Measurements from ENCODE around the gene DCC. TPM values are rescaled to one million over a fixed set of nuclear protein-coding genes. Genes with fewer than 3 reads are reported as not detected.
A peak's percentile ranks its signal among the peaks of the same experiment; 100 is the strongest.

Gene DCC
- total RNA-seq, 6 donors from 2014 or later, result 0.33 to 3.5 (median 1.0) TPM

DNA sequence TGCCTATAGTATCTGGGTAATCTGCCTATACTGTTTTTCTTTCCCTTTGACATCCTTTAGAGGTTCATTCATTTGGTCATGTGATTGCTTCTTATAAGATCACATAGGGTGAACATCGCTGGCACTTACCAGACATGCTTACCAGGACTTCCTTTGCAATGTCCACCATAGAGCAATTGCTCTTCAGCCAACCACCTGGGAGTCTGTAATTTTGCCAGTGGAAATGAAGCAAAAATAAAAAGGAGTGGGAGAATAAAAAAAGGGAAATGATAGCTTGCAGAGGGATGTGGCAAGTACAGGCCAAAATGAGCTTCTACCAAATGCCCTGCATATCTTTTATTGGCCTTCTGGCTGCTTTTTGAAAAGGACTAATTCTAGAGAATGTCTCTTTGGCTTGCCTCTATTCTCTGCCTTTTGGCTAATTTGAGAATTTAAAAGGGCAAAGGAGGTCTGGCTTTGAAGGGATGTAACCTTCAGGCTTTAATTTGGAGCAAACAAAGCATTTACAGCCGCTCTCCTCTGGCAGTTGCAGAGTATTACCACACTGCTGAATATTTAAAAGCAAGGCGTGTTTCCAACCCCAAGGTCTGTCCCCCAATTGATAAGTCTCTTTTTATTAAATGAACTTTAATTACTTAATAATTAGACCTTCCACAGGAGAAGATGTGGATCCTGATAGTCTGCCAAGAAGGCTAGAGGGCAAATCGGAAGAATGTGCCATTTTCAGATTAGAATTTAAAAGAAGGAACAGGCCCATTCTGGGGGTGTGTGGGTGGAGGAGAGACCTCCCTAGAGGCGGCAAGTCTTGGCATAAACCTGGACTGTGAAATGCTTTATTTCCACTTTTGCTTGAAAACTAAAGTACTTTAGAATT, 557.9 kb downstream of the DCC start:
- 74 to 78% methylated on average over 5 of the region's 5 CpGs for WGBS, 2 donors
- H3K4me3 ChIP-seq, result no peak overlapping the region
- H3K4me1 ChIP-seq, result no peaks in the 10 kb centered on the region
- ATAC-seq (ENCODE audit: low FRiP score in 2 of 2) (no peak), DNase-seq (no peak)
- TF ChIP-seq, protein P1, sequence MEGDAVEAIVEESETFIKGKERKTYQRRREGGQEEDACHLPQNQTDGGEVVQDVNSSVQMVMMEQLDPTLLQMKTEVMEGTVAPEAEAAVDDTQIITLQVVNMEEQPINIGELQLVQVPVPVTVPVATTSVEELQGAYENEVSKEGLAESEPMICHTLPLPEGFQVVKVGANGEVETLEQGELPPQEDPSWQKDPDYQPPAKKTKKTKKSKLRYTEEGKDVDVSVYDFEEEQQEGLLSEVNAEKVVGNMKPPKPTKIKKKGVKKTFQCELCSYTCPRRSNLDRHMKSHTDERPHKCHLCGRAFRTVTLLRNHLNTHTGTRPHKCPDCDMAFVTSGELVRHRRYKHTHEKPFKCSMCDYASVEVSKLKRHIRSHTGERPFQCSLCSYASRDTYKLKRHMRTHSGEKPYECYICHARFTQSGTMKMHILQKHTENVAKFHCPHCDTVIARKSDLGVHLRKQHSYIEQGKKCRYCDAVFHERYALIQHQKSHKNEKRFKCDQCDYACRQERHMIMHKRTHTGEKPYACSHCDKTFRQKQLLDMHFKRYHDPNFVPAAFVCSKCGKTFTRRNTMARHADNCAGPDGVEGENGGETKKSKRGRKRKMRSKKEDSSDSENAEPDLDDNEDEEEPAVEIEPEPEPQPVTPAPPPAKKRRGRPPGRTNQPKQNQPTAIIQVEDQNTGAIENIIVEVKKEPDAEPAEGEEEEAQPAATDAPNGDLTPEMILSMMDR (IDR thresholded peaks at IDR 0.05), result no peak
- TF ChIP-seq POLR2A (IDR thresholded peaks at IDR 0.05), result no peak
- TF ChIP-seq EP300 (IDR thresholded peaks at IDR 0.05), result no peak
- no peak for TF ChIP-seq POLR2AphosphoS5 (IDR thresholded peaks at IDR 0.05)
- H3K27ac ChIP-seq, result no peak overlapping the region
- H3K27me3 ChIP-seq, result no peaks in the 10 kb centered on the region
- H3K9me3 ChIP-seq, result no peaks in the 10 kb centered on the region
- no peaks in the 10 kb centered on the region for H3K36me3 ChIP-seq

DNA sequence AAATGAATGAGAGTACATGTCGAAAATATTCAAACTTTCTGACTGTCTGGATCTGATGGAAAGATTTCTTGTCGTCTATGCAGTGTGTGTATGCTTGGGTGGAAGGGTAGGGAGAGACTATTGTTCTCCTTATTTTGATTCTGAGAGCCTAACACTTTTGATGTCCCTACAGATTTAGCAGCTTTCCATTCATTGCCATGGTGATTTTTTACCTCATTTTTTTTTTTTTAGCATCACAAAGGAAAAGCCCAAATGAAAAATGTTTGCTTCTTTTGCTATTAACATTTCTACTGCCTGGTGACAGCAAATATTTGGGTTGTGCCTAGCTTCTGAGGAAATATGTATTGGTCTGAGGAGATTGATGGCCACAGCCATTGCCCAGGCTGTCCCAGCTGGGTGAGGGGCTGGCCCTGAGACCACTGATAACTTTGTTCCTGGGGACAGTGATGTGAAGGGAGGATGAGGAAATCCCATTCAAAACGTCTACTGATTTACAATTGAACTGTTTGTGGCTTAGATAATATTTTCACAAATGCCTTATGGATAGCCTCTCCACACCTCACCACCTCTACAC, 558.6 kb downstream of the DCC start:
- Histone ChIP-seq H3K36me3 (no peaks in the 10 kb centered on the region), H3K27me3 (no peaks in the 10 kb centered on the region), H3K4me3 (no peak overlapping the region), H3K4me1 (no peaks in the 10 kb centered on the region), H3K9me3 (no peaks in the 10 kb centered on the region), H3K27ac (no peak overlapping the region)
- ATAC-seq (ENCODE audit: low FRiP score in 2 of 2) (no peak), DNase-seq (no peak)
- WGBS, 2 donors, result 34 to 61% methylated on average over 3 of the region's 3 CpGs
- TF ChIP-seq, protein P1 (IDR thresholded peaks at IDR 0.05), result no peak
- TF ChIP-seq EP300 (IDR thresholded peaks at IDR 0.05), result no peak
- TF ChIP-seq POLR2A (IDR thresholded peaks at IDR 0.05), result no peak
- no peak for TF ChIP-seq POLR2AphosphoS5 (IDR thresholded peaks at IDR 0.05)

DNA sequence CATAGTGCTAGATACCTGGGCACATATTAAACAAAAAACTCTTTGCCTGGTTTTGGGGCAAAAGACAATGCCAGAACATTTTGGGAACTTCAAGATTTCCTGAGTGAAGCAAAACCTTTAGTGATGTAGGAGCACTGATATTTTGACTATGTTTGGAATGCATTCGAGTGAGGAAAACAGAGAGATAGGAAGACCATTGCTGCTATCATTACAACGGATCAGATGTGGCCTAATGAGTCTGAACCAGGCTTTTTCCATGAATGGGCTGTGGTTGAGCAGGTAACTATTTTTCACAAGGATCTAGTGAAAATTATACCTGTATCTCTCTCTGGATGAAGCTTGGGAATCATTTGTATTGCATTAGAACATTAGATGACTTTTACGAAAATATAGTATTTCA, 562.2 kb downstream of the DCC start:
- no peak overlapping the region for H3K4me3 ChIP-seq
- ATAC-seq (ENCODE audit: low FRiP score in 2 of 2) (no peak), DNase-seq (no peak)
- H3K36me3 ChIP-seq, result no peaks in the 10 kb centered on the region
- no peaks in the 10 kb centered on the region for H3K9me3 ChIP-seq
- no peaks in the 10 kb centered on the region for H3K4me1 ChIP-seq
- 72% methylated on average over 3 of the region's 3 CpGs for WGBS, 2 donors
- H3K27me3 ChIP-seq, result no peaks in the 10 kb centered on the region
- TF ChIP-seq EP300 (IDR thresholded peaks at IDR 0.05) (no peak), POLR2A (IDR thresholded peaks at IDR 0.05) (no peak), POLR2AphosphoS5 (IDR thresholded peaks at IDR 0.05) (no peak)
- TF ChIP-seq, protein P1 (IDR thresholded peaks at IDR 0.05), result no peak
- H3K27ac ChIP-seq, result no peak overlapping the region

DNA sequence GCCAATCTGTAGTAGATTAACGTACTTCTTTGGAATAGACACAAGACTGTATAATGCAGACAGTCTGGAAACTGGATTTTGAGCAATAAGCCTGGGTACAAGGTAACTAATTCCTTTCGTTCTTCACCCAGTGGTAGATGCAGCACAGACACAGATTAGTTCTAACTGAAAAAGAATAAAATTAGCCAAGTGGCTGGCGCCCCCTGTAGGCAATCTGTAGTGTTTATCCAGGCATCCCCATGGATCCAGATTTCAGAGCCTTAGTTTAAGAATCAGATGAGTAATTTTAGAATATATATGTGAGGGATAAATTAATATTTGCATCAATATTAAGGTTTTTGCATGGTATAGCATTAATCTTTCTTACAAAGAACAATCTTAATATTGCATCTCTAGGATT, 563.9 kb downstream of the DCC start:
- Histone ChIP-seq H3K27me3 (no peaks in the 10 kb centered on the region), H3K27ac (no peak overlapping the region), H3K9me3 (no peaks in the 10 kb centered on the region), H3K4me3 (no peak overlapping the region), H3K36me3 (no peaks in the 10 kb centered on the region), H3K4me1 (no peaks in the 10 kb centered on the region)
- TF ChIP-seq EP300 (IDR thresholded peaks at IDR 0.05), result no peak
- TF ChIP-seq, protein P1 (IDR thresholded peaks at IDR 0.05), result peak in 5 of 6 experiments; percentile 42 to 53 (median 47)
- no peak for TF ChIP-seq POLR2AphosphoS5 (IDR thresholded peaks at IDR 0.05)
- no peak for TF ChIP-seq POLR2A (IDR thresholded peaks at IDR 0.05)
- ATAC-seq (ENCODE audit: low FRiP score in 2 of 2) (no peak), DNase-seq (peak in 1 of 2 donors; percentile 48)
- WGBS, 2 donors, result 26 to 28% methylated on average over 3 of the region's 3 CpGs

All from upper lobe of left lung (tissue), 6 donors.